H1 (cell line): ENCODE results near the gene SUGP1. TPM values are rescaled to one million over a fixed set of nuclear protein-coding genes. Genes with fewer than 3 reads are reported as not detected.

Experiments used
- CTCF ChIA-PET: fragments of 300-600 bp; sonication (Branson Sonifier 250); formaldehyde crosslinking; loops from one replicate; lab custom pipeline; 2021; ENCODE audit not compliant: partially characterized antibody; lab: Charles Lee
- POLR2A ChIA-PET: fragments of 300-600 bp; sonication (Branson Sonifier 250); formaldehyde crosslinking; loops from one replicate; lab custom pipeline; 2021; ENCODE audit warnings: inconsistent platforms; ENCODE audit not compliant: partially characterized antibody; lab: Charles Lee
- DNase-seq, 2 experiments: peaks; one replicate each; pipeline versions ENCODE4 v3.0.0 to v3.0.0-alpha.2; 2010 to 2022; ENCODE audit warnings: low spot score in 2 of 2, low read depth in 1 of 2, mixed read lengths in 1 of 2
- FAIRE-seq: peaks from 2 replicates; lab custom pipeline; 2011; peaks lifted over from hg19 to GRCh38; lab: Jason Lieb, UNC
- H2AFZ ChIP-seq: 2 replicates; pipeline ENCODE4 v1.8.1; 2012; ENCODE audit warnings: low read length, inconsistent platforms
- H2AK5ac ChIP-seq: 2 replicates; pipeline ENCODE4 v1.6.1; 2013; ENCODE audit warnings: low read depth, low read length
- H2BK120ac ChIP-seq: replicated peaks from 2 replicates; pipeline ENCODE3; 2013; ENCODE audit warnings: low read depth, low read length, inconsistent platforms
- H2BK12ac ChIP-seq: 2 replicates; pipeline ENCODE4 v1.6.1; 2013; ENCODE audit warnings: low read depth, low read length
- H2BK15ac ChIP-seq: 2 replicates; pipeline ENCODE4 v1.6.1; 2013; ENCODE audit warnings: low read length
- H2BK20ac ChIP-seq: 2 replicates; pipeline ENCODE4 v1.6.1; 2013; ENCODE audit warnings: low read length
- H2BK5ac ChIP-seq: 2 replicates; pipeline ENCODE4 v1.6.1; 2013; ENCODE audit warnings: low read depth, low read length
- H3K14ac ChIP-seq: 2 replicates; pipeline ENCODE4 v1.6.1; 2013; ENCODE audit warnings: inconsistent platforms; ENCODE audit not compliant: insufficient read length
- H3K18ac ChIP-seq: 2 replicates; pipeline ENCODE4 v1.6.1; 2013; ENCODE audit warnings: low read length; ENCODE audit errors: extremely low read depth
- H3K23ac ChIP-seq: 2 replicates; pipeline ENCODE4 v1.6.1; 2013; ENCODE audit warnings: inconsistent platforms; ENCODE audit not compliant: insufficient read length
- H3K23me2 ChIP-seq: 2 replicates; pipeline ENCODE4 v1.6.1; 2013; ENCODE audit warnings: low read depth, low read length
- H3K27ac ChIP-seq: 2 replicates; pipeline ENCODE4 v1.6.1; 2011; ENCODE audit warnings: low read depth, low read length, inconsistent platforms
- H3K27me3 ChIP-seq, 4 experiments: replicated peaks in 1 of 4; 1 replicate in 1 of 4; 2 replicates in 3 of 4; pipeline versions ENCODE4 v1.6.1 to v1.8.1; 2011 to 2013; ENCODE audit warnings: low read length in 3 of 4, mild to moderate bottlenecking in 3 of 4, inconsistent platforms in 2 of 4, mixed read lengths in 2 of 4, moderate library complexity in 1 of 4; ENCODE audit not compliant: control insufficient read depth in 3 of 4, insufficient read depth in 3 of 4; ENCODE audit errors: extremely low read depth in 1 of 4
- H3K36me3 ChIP-seq, 4 experiments: 2 replicates each; pipeline versions ENCODE4 v1.6.1 to v1.8.1; 2011 to 2013; ENCODE audit warnings: mild to moderate bottlenecking in 4 of 4, low read length in 3 of 4, moderate library complexity in 2 of 4, control low read depth in 1 of 4, inconsistent platforms in 1 of 4; ENCODE audit not compliant: insufficient read depth in 4 of 4, control insufficient read depth in 2 of 4
- H3K4ac ChIP-seq: replicated peaks from 2 replicates; pipeline ENCODE3; 2013; ENCODE audit warnings: low read length, low read depth, mixed read lengths, inconsistent platforms; ENCODE audit not compliant: insufficient read length
- H3K4me1 ChIP-seq, 4 experiments: replicated peaks in 1 of 4; 1 replicate in 1 of 4; 2 replicates in 3 of 4; pipeline versions ENCODE4 v1.6.1 to v1.8.1; 2011 to 2013; ENCODE audit warnings: low read length in 3 of 4, inconsistent platforms in 2 of 4, mixed read lengths in 1 of 4; ENCODE audit not compliant: insufficient read depth in 4 of 4, control insufficient read depth in 3 of 4
- H3K4me2 ChIP-seq, 2 experiments: 2 replicates each; pipeline versions ENCODE4 v1.6.1 to v1.8.1; 2011 to 2013; ENCODE audit warnings: low read depth in 2 of 2, low read length in 2 of 2, control low read depth in 1 of 2, inconsistent platforms in 1 of 2, mild to moderate bottlenecking in 1 of 2; ENCODE audit not compliant: insufficient read depth in 1 of 2
- H3K4me3 ChIP-seq, 4 experiments: fragments of 200-600, 300-600 bp in 1 of 4; sonication (generic), shearing (Covaris generic), sonication (Bioruptor Twin) in 1 of 4; 2 replicates each; pipeline versions ENCODE4 v1.5.1 to v1.8.1; 2011 to 2016; ENCODE audit warnings: low read length in 4 of 4, low read depth in 3 of 4, control low read depth in 2 of 4, inconsistent platforms in 2 of 4, mild to moderate bottlenecking in 2 of 4, mixed read lengths in 1 of 4, moderate library complexity in 1 of 4; ENCODE audit not compliant: insufficient read depth in 2 of 4; ENCODE audit errors: extremely low read depth in 1 of 4
- H3K56ac ChIP-seq: replicated peaks from 2 replicates; pipeline ENCODE3; 2013; ENCODE audit warnings: low read depth, mild to moderate bottlenecking, mixed read lengths, low read length, inconsistent platforms; ENCODE audit not compliant: insufficient read length
- H3K79me1 ChIP-seq: 2 replicates; pipeline ENCODE4 v1.6.1; 2013; ENCODE audit warnings: low read depth, low read length, control low read depth
- H3K79me2 ChIP-seq, 2 experiments: 2 replicates each; pipeline versions ENCODE4 v1.6.1 to v1.8.1; 2012 to 2013; ENCODE audit warnings: low read length in 2 of 2, mild to moderate bottlenecking in 2 of 2, inconsistent platforms in 1 of 2; ENCODE audit not compliant: insufficient read depth in 2 of 2, control insufficient read depth in 1 of 2
- H3K9ac ChIP-seq, 4 experiments: replicated peaks in 1 of 4; 1 replicate in 1 of 4; 2 replicates in 3 of 4; pipeline versions ENCODE4 v1.6.1 to v1.8.1; 2011 to 2013; ENCODE audit warnings: low read depth in 3 of 4, low read length in 3 of 4, control low read depth in 2 of 4, mild to moderate bottlenecking in 2 of 4, moderate library complexity in 2 of 4, inconsistent platforms in 1 of 4; ENCODE audit errors: extremely low read depth in 1 of 4
- H3K9me3 ChIP-seq, 2 experiments: 2 replicates each; pipeline versions ENCODE4 v1.6.1 to v1.8.1; 2012 to 2013; ENCODE audit warnings: mild to moderate bottlenecking in 2 of 2, moderate library complexity in 2 of 2, control low read depth in 1 of 2, inconsistent platforms in 1 of 2, low read depth in 1 of 2, low read length in 1 of 2, mixed read lengths in 1 of 2; ENCODE audit not compliant: insufficient read depth in 2 of 2
- H4K20me1 ChIP-seq, 2 experiments: replicated peaks in 1 of 2; 2 replicates each; pipeline versions ENCODE3 to v1.8.1; 2011 to 2013; ENCODE audit warnings: inconsistent platforms in 2 of 2, low read length in 2 of 2, mild to moderate bottlenecking in 1 of 2; ENCODE audit not compliant: insufficient read depth in 2 of 2, control insufficient read depth in 1 of 2
- H4K5ac ChIP-seq: 2 replicates; pipeline ENCODE4 v1.6.1; 2013; ENCODE audit warnings: low read length, low read depth, mixed read lengths, inconsistent platforms; ENCODE audit not compliant: insufficient read length
- H4K8ac ChIP-seq: 2 replicates; pipeline ENCODE4 v1.8.0; 2013; ENCODE audit warnings: mild to moderate bottlenecking, moderate library complexity, low read length, inconsistent platforms; ENCODE audit not compliant: insufficient read depth; ENCODE audit errors: extremely low read depth
- H4K91ac ChIP-seq: replicated peaks from 2 replicates; pipeline ENCODE3; 2013; ENCODE audit warnings: low read length, mixed read lengths, inconsistent platforms; ENCODE audit not compliant: insufficient read length
- ASH2L ChIP-seq: fragments of 200-600, 300-600 bp; sonication (generic); IDR thresholded peaks from one replicate; pipeline ENCODE4 v1.7.1; 2017; ENCODE audit warnings: low read length
- CBX8 ChIP-seq: fragments of 300-800, 300-1000 bp; sonication (generic); IDR thresholded peaks from 2 replicates; pipeline ENCODE4 v1.7.1; 2016; ENCODE audit warnings: low read depth, low read length, borderline replicate concordance
- CREB1 ChIP-seq: IDR thresholded peaks from 2 replicates; pipeline ENCODE4 v1.6.1; 2012; ENCODE audit warnings: inconsistent platforms
- HDAC2 ChIP-seq, 2 experiments: fragments of 300-600 bp in 1 of 2; sonication (generic) in 1 of 2; IDR thresholded peaks; 2 replicates each; pipeline ENCODE4 v1.6.1; 2011 to 2012; ENCODE audit warnings: low read depth in 2 of 2, low read length in 2 of 2, mild to moderate bottlenecking in 2 of 2, moderate library complexity in 2 of 2, borderline replicate concordance in 1 of 2, inconsistent platforms in 1 of 2
- RAD21 ChIP-seq, 2 experiments: IDR thresholded peaks in 1 of 2; conservative IDR thresholded peaks in 1 of 2; 2 replicates each; pipeline ENCODE4 v1.6.1; 2011; ENCODE audit warnings: low read depth in 2 of 2, low read length in 2 of 2, improper control_type of control experiment in 1 of 2, inconsistent platforms in 1 of 2, mild to moderate bottlenecking in 1 of 2, moderate library complexity in 1 of 2
- RXRA ChIP-seq: IDR thresholded peaks from 2 replicates; pipeline ENCODE4 v1.6.1; 2011; ENCODE audit warnings: low read depth, mild to moderate bottlenecking, low read length, moderate library complexity; ENCODE audit not compliant: insufficient read depth
- TCF12 ChIP-seq: IDR thresholded peaks from 2 replicates; pipeline ENCODE4 v1.6.1; 2011; ENCODE audit warnings: low read depth, mild to moderate bottlenecking, low read length
- WGBS, 2 experiments: shearing (Covaris generic) in 1 of 2; methylation state at CpG; one replicate each; pipeline versions ENCODE4 v1.1.6 to v1.1.7; 2013 to 2015; ENCODE audit warnings: low lambda C conversion rate in 2 of 2, mixed read lengths in 2 of 2, inconsistent platforms in 1 of 2, low coverage in 1 of 2, missing lambda C conversion rate in 1 of 2; ENCODE audit not compliant: insufficient replicate concordance in 2 of 2, insufficient coverage in 1 of 2, insufficient read length in 1 of 2; ENCODE audit errors: extremely low coverage in 1 of 2, missing lambda C conversion rate in 1 of 2; 5-methylcytosine and 5-hydroxymethylcytosine counted together
- polyA plus RNA-seq, 7 experiments: library from polyadenylated mRNA; depleted of rRNA in 3 of 7; stranded (reverse) in 5 of 7; unstranded in 2 of 7; fragments of >200 nt in 5 of 7; fragments of 200-250 nt in 2 of 7; gene quantifications; 1 replicate in 5 of 7; 2 replicates in 1 of 7; 4 replicates in 1 of 7; pipeline versions ENCODE4 v1.2.1 to v1.2.3, GENCODE V29; 2011 to 2013; ENCODE audit warnings: missing spikeins in 2 of 7, mixed read lengths in 2 of 7
- total RNA-seq: library from RNA; stranded (reverse); fragmentation: NEBNext Ultra II Directional; extraction: Animal tissue kit (Norgen Biotek cat#: 25700); gene quantifications from 2 replicates; pipeline ENCODE4 v1.2.1, GENCODE V29; 2021

Gene SUGP1
- total and polyA plus RNA-seq, 2 of the 8 experiments (the other 6 are each of a cell fraction or from before 2014, with no cell fraction given), result 38.5 to 65.2 TPM

- peaks cover 0 to 18% of the 10 kb centered on the region in 2 experiments for H4K20me1 ChIP-seq
- no peak overlapping the region for H3K14ac ChIP-seq
- no peaks in the 10 kb centered on the region for H3K27me3 ChIP-seq
- WGBS, 2 experiments, result 91% methylated on average over 12 of the region's 12 CpGs; no CpG with 5 or more reads in 1 of the 2 experiments
- H3K79me2 ChIP-seq, result no peaks in the 10 kb centered on the region
- no peak overlapping the region for H3K23ac ChIP-seq
- no peaks in the 10 kb centered on the region for H3K9me3 ChIP-seq
- ChIA-PET POLR2A (interaction anchor here (4.0 kb wide), 1 partner anchor 8 kb away, joined by 14 read pairs; no protein-coding TSS in a partner anchor), CTCF (interaction anchor here (2.0 kb wide), 1 partner anchor 15 kb away, joined by 8 read pairs; no protein-coding TSS in a partner anchor)
- no peaks in the 10 kb centered on the region for H3K4me1 ChIP-seq
- H3K23me2 ChIP-seq, result no peaks in the 10 kb centered on the region
- FAIRE-seq (no peak), DNase-seq (no peak)
- no peak overlapping the region for H3K4me3 ChIP-seq
- H2BK15ac ChIP-seq, result no peak overlapping the region
- no peak overlapping the region for H3K4ac ChIP-seq
- no peak overlapping the region for H4K91ac ChIP-seq
- H2AK5ac ChIP-seq, result no peak overlapping the region
- H3K4me2 ChIP-seq, result no peak overlapping the region
- H3K18ac ChIP-seq, result no peak overlapping the region
- no peak overlapping the region for H3K27ac ChIP-seq
- H2BK5ac ChIP-seq, result no peak overlapping the region
- no peak overlapping the region for H2BK20ac ChIP-seq
- H3K9ac ChIP-seq, result no peak overlapping the region
- H2AFZ ChIP-seq, result no peak overlapping the region
- H2BK120ac ChIP-seq, result no peak overlapping the region
- H2BK12ac ChIP-seq, result no peak overlapping the region
- no peaks in the 10 kb centered on the region for H3K79me1 ChIP-seq
- no peak overlapping the region; the same call in 1 of the 2 replicates for H4K8ac ChIP-seq
- H3K36me3 ChIP-seq, result peaks cover 11 to 37% (median 31%) of the 10 kb centered on the region in 4 experiments
- H4K5ac ChIP-seq, result no peak overlapping the region
- no peak overlapping the region for H3K56ac ChIP-seq
- TF ChIP-seq CREB1, result no peak
- TF ChIP-seq ASH2L, result no peak
- TF ChIP-seq RXRA, result no peak
- no peak for TF ChIP-seq RAD21 (IDR thresholded peaks at IDR 0.05 in 1 of 2, conservative IDR thresholded peaks at IDR 0.05 in 1 of 2; ENCODE audit: low read depth in 2 of 2, low read length in 2 of 2)
- no peak for TF ChIP-seq TCF12
- TF ChIP-seq CBX8, result no peak
- no peak for TF ChIP-seq HDAC2 (IDR thresholded peaks at IDR 0.05; ENCODE audit: borderline replicate concordance in 1 of 2, low read depth in 2 of 2, low read length in 2 of 2)
Measured at GRCh38 chr19:19300613-19301012, 19.7 kb downstream of the SUGP1 start.
